GM21360 (cell line): ENCODE measurements around the gene ACAA1.
"Not testable (repeated sequence)": the region's sequence is repeated elsewhere in the genome, so short reads cannot be mapped to it uniquely, and the experiment has no call there.

Experiments used
- ATAC-seq: cut with Tn5 transposase; IDR thresholded peaks from one replicate; pipeline ENCODE4 v1.9.1; 2021; ENCODE audit warnings: mild to moderate bottlenecking, moderate library complexity; ENCODE audit not compliant: unreplicated experiment

The ACAA1 gene

GRCh38 chr3:38136777-38137614 is at the start of gene ACAA1:
Gene ACAA1 (minus strand): TSS chr3:38137127. CDS start chr3:38137035, 92 bp downstream.
- ATAC-seq = peak; percentile 89

- no peak for ATAC-seq
Measured at GRCh38 chr3:38177181-38177580, 40.3 kb upstream of the ACAA1 start.

GRCh38 chr3:38173834-38174418 is 37.0 kb upstream of the ACAA1 start:
- no peak for ATAC-seq

GRCh38 chr3:38171622-38172021 is 34.7 kb upstream of the ACAA1 start:
- ATAC-seq = no peak

- no peak for ATAC-seq
Measured at GRCh38 chr3:38170722-38171121, 33.8 kb upstream of the ACAA1 start.

GRCh38 chr3:38169027-38169317 is 32.0 kb upstream of the ACAA1 start:
- no peak for ATAC-seq

- ATAC-seq = no peak
Measured at GRCh38 chr3:38168151-38169026, 31.5 kb upstream of the ACAA1 start.

- no peak for ATAC-seq
Measured at GRCh38 chr3:38167591-38167990, 30.7 kb upstream of the ACAA1 start.

GRCh38 chr3:38165722-38166387 is 28.9 kb upstream of the ACAA1 start:
- ATAC-seq = no peak

GRCh38 chr3:38164952-38165721 is 28.2 kb upstream of the ACAA1 start, which contains the start of gene OXSR1:
Gene OXSR1 (plus strand): TSS chr3:38165537. CDS start chr3:38165877, 340 bp downstream.
- ATAC-seq = peak; percentile 90

GRCh38 chr3:38164643-38164951 is 27.7 kb upstream of the ACAA1 start:
- peak; percentile 16 for ATAC-seq

GRCh38 chr3:38163841-38164642 is 27.1 kb upstream of the ACAA1 start:
- no peak for ATAC-seq

- no peak for ATAC-seq
Measured at GRCh38 chr3:38163117-38163840, 26.4 kb upstream of the ACAA1 start.

GRCh38 chr3:38160704-38161103 is 23.8 kb upstream of the ACAA1 start:
- ATAC-seq = not testable (repeated sequence)

GRCh38 chr3:38158472-38158871 is 21.5 kb upstream of the ACAA1 start:
- no peak for ATAC-seq

- no peak for ATAC-seq
Measured at GRCh38 chr3:38157595-38157994, 20.7 kb upstream of the ACAA1 start.

GRCh38 chr3:38157117-38157516 is 20.2 kb upstream of the ACAA1 start:
- ATAC-seq = no peak

- no peak for ATAC-seq
Measured at GRCh38 chr3:38155825-38156224, 18.9 kb upstream of the ACAA1 start.
